ENCODE results near the gene TNIK. TPM values are rescaled to one million over a fixed set of nuclear protein-coding genes. Genes with fewer than 3 reads are reported as not detected.
A peak's percentile ranks its signal among the peaks of the same experiment; 100 is the strongest.

The TNIK gene
- 150 and 178 TPM in 2 replicates for total RNA-seq (2013; cell fraction: nucleolus; rRNA removed)
- total RNA-seq (2014; rRNA removed), result 44.8 and 55.4 TPM in 2 replicates
- 51.6 and 52.1 TPM in 2 replicates for total RNA-seq (2014; rRNA removed; fragmentation: Illumina TruSeq; extraction: Trizol)
- 73.6 and 74.3 TPM in 2 replicates for total RNA-seq (2021)
- 34.0 TPM for polyA plus RNA-seq (2011; ENCODE audit: low read depth)
- 29.8 and 31.3 TPM in 2 replicates for polyA plus RNA-seq (2011; rRNA removed)
- 13.9 and 16.5 TPM in 2 replicates for polyA plus RNA-seq (2011; cell fraction: cytosol; rRNA removed)
- polyA plus RNA-seq (2011; cell fraction: nucleus; rRNA removed), result 56.3 and 56.8 TPM in 2 replicates
- polyA plus RNA-seq (2012), result 54.7 and 56.7 TPM in 2 replicates
- 65.1 and 67.4 TPM in 2 replicates for polyA plus RNA-seq (2014; fragmentation: Illumina TruSeq; extraction: Trizol)
- 10 to 100 TPM; 13.9 to 15.9 TPM for polyA plus RNA-seq (2014; fragmentation: Nextera tagmentation; extraction: Ambion mirVana)
- polyA plus RNA-seq (2014; rRNA removed), result 35.3 and 39.5 TPM in 2 replicates
- 10 to 100 TPM; 53.5 to 63.5 TPM for polyA plus RNA-seq (2016; fragmentation: Nextera tagmentation; extraction: Ambion mirVana)
- polyA minus RNA-seq (2011; rRNA and poly(A)+ RNA removed), result 49.2 and 55.0 TPM in 2 replicates
- polyA minus RNA-seq (2011; cell fraction: cytosol; rRNA and poly(A)+ RNA removed), result 11.8 and 14.1 TPM in 2 replicates
- polyA minus RNA-seq (2011; cell fraction: nucleus; rRNA and poly(A)+ RNA removed), result 87.8 and 130 TPM in 2 replicates
- Bru-seq, nascent RNA, result percentile 95 among the genes with signal in this experiment
- BruChase-seq, experiment 1, labeled RNA remaining after a 6-hour chase, result percentile 81 among the genes with signal in this experiment
- BruChase-seq, experiment 2, labeled RNA remaining after a 2-hour chase, result percentile 83 among the genes with signal in this experiment
- long read RNA-seq, experiment 1, partial matches to known transcripts, result 3 of 10 reads
- long read RNA-seq, experiment 1, other reads (novel, unspliced or antisense), result 5 of 10 reads
- long read RNA-seq, experiment 2, partial matches to known transcripts, result 15 of 49 reads
- long read RNA-seq, experiment 2, other reads (novel, unspliced or antisense), result 30 of 49 reads

DNA sequence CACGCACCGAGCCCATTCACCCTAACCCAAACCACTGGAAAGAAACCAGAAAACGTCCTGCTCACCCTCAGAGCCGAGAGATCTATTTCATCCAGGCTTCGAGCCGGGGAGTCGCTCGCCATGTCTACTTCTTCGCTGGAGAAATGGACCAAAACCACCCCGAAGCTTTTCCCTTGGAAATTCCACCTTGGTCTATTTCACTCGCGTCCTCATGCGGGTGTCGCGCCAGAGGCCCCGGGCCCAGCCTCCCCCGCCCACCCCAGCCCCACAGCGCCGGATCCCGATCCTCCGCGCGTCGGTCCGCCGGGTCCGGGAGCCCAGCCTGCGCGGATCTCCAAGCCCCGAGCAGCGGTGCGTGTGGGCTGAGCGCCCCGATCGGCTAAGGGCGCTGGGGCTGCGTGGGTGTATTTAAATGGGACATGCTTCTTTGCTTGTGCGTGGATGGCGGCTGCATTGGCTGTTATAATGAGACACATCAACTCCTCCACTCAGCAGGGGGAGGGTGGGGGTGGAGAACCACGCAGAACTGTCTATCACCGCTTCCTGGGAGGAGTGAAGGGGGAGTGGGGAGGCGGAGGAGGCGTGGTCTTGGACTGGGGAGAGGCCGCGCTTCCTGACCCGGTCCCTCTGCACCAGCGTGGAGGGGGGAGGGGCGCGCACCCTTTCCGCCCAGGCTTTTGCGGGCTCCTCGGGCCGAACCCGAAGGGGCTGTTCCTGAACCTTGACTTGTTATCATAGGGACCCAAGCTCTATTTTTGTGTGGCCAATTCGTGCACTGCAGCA, at the start of gene TNIK:
TSS of gene TNIK (minus strand) at position 464 of the 783 bp plus-strand sequence. CDS start at position 122, 342 bp downstream.
- no TSS peak for BruUV-seq (replicated peaks)
- DNase-seq (ENCODE audit: low read depth, low spot score), result peak; percentile 95
- in situ Hi-C loops (cut with MboI), result loop anchor here (5.0 kb wide), 1 partner anchor 273 kb away; no protein-coding TSS in a partner anchor
- Histone ChIP-seq H3K79me2 (ENCODE audit: control insufficient read depth, insufficient read depth, low read length) (peaks cover 84% of the 10 kb centered on the region), H3K36me3 (ENCODE audit: control insufficient read depth in 2 of 2, insufficient read depth in 2 of 2, low read length in 1 of 2) (no peaks in the 10 kb centered on the region), H4K20me1 (ENCODE audit: control insufficient read depth, insufficient read depth) (peaks cover 2% of the 10 kb centered on the region; the same call in 1 of the 2 replicates), H3K4me1 (ENCODE audit: control insufficient read depth, insufficient read depth, low read length) (peaks cover 10% of the 10 kb centered on the region), H3K9ac (ENCODE audit: control insufficient read depth, insufficient read depth, low read length) (peak within 1 kb of the TSS; percentile 84), H3K9me3 (replicated peaks; ENCODE audit: control insufficient read depth, insufficient read depth, low read length) (no peaks in the 10 kb centered on the region; the same call in 2 of the 3 replicates), H2AFZ (ENCODE audit: control insufficient read depth, low read depth, low read length) (peak within 1 kb of the TSS; percentile 54), H3K4me2 (ENCODE audit: control insufficient read depth, insufficient read depth) (peak within 1 kb of the TSS; percentile 83), H3K27me3 (replicated peaks in 1 of 2; ENCODE audit: control insufficient read depth in 2 of 2, insufficient read depth in 2 of 2, low read length in 1 of 2) (no peaks in the 10 kb centered on the region), H3K27ac (ENCODE audit: control insufficient read depth, insufficient read depth) (peak within 1 kb of the TSS; percentile 80), H3K4me3 (peak within 1 kb of the TSS; percentile 98)
- CTCF ChIA-PET, result interaction anchor here (0.7 to 2.5 kb wide), 13 partner anchors 14 to 495 kb away, joined by 3 to 13 read pairs (median 4); no protein-coding TSS in a partner anchor
- FAIRE-seq, result peak; percentile 91
- POLR2A ChIA-PET, result interaction anchor here (0.5 to 1.8 kb wide), 10 partner anchors 25 to 294 kb away, joined by 3 to 9 read pairs (median 4); no protein-coding TSS in a partner anchor
- intact Hi-C loops (cut with micrococcal nuclease; ENCODE audit: unreplicated experiment), result loop anchor here (1.0 to 10.0 kb wide), 7 partner anchors 103 to 1105 kb away; partner anchors contain the start of gene SKIL
- peak; percentile 85 for ATAC-seq
- WGBS (ENCODE audit: insufficient coverage, insufficient replicate concordance, low lambda C conversion rate, missing lambda C conversion rate), result 1% methylated on average over 51 of the region's 55 CpGs
- RAD21 ChIA-PET (ENCODE audit: unreplicated experiment), result interaction anchor here (0.6 to 2.6 kb wide), 23 partner anchors 8 to 342 kb away, joined by 3 to 13 read pairs (median 4); no protein-coding TSS in a partner anchor
- SMC1A ChIA-PET (ENCODE audit: uncharacterized antibody, unreplicated experiment), result interaction anchor here (0.7 to 4.8 kb wide), 14 partner anchors 9 to 985 kb away, joined by 3 to 26 read pairs (median 6); no protein-coding TSS in a partner anchor
- TF ChIP-seq EP300 (IDR thresholded peaks at IDR 0.05; ENCODE audit: borderline replicate concordance in 1 of 2, control insufficient read depth in 1 of 2, low read depth in 2 of 2, low read length in 2 of 2), result peak; percentile 40 to 60; a peak in 2 of 4 replicates
- peak; percentile 70; the same call in 1 of the 2 replicates for TF ChIP-seq PAX5 (IDR thresholded peaks at IDR 0.05; ENCODE audit: borderline replicate concordance, low read depth, low read length)
- TF ChIP-seq BHLHE40 (IDR thresholded peaks at IDR 0.05; ENCODE audit: borderline replicate concordance in 1 of 2, low read depth in 2 of 2, low read length in 1 of 2), result peak; percentile 27 to 55; a peak in 3 of 4 replicates
- TF ChIP-seq SREBF1 (IDR thresholded peaks at IDR 0.05; ENCODE audit: low read length), result no peak; the same call in 1 of the 2 replicates
- peak; percentile 65 for TF ChIP-seq NR2F1 (conservative IDR thresholded peaks at IDR 0.05)
- 0 out of 2 replicates have a peak, but pooled peaks have one; percentile 24 for TF ChIP-seq RBBP5 (conservative IDR thresholded peaks at IDR 0.05)
- TF ChIP-seq IKZF2 (IDR thresholded peaks at IDR 0.05), result peak; percentile 55 to 68; a peak in 3 of 4 replicates
- peak; percentile 45; the same call in 1 of the 2 replicates for TF ChIP-seq IRF4 (IDR thresholded peaks at IDR 0.05; ENCODE audit: low read depth, low read length)
- TF ChIP-seq ATF7 (IDR thresholded peaks at IDR 0.05; ENCODE audit: low read depth), result peak; percentile 63
- TF ChIP-seq, protein P1, sequence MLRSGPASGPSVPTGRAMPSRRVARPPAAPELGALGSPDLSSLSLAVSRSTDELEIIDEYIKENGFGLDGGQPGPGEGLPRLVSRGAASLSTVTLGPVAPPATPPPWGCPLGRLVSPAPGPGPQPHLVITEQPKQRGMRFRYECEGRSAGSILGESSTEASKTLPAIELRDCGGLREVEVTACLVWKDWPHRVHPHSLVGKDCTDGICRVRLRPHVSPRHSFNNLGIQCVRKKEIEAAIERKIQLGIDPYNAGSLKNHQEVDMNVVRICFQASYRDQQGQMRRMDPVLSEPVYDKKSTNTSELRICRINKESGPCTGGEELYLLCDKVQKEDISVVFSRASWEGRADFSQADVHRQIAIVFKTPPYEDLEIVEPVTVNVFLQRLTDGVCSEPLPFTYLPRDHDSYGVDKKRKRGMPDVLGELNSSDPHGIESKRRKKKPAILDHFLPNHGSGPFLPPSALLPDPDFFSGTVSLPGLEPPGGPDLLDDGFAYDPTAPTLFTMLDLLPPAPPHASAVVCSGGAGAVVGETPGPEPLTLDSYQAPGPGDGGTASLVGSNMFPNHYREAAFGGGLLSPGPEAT (IDR thresholded peaks at IDR 0.05; ENCODE audit: low read depth), result no peak
- TF ChIP-seq ASH2L (IDR thresholded peaks at IDR 0.05; ENCODE audit: borderline replicate concordance, low read depth), result no peak
- no peak; the same call in 1 of the 2 replicates for TF ChIP-seq CBX5 (IDR thresholded peaks at IDR 0.05; ENCODE audit: low read depth)
- TF ChIP-seq NFIC (IDR thresholded peaks at IDR 0.05; ENCODE audit: low read depth, low read length), result no peak
- TF ChIP-seq LARP7 (IDR thresholded peaks at IDR 0.05), result peak; percentile 68; the same call in 1 of the 2 replicates
- TF ChIP-seq EGR1 (IDR thresholded peaks at IDR 0.05; ENCODE audit: borderline replicate concordance in 1 of 2, low read depth in 2 of 2, low read length in 2 of 2), result peak; percentile 79 to 99

All from GM12878 (cell line).